Heart left ventricle (tissue), 13 donors: ENCODE results near the gene PRPS1.

Experiments
- POLR2A ChIP-seq, 2 donors: fragments of 450-650 bp; IDR thresholded peaks; one replicate each; pipeline ENCODE4 v1.6.1; 2017; ENCODE audit warnings: antibody characterized with exemption in 2 of 2, mild to moderate bottlenecking in 2 of 2, moderate library complexity in 2 of 2
- TF ChIP-seq, protein P1 (sequence below), 12 donors: fragments of 200-600 bp; sonication (generic) in 4 of 12; IDR thresholded peaks; one replicate each; pipeline versions ENCODE4 v1.5.0 to v1.8.0; 2018 to 2022; ENCODE audit warnings: antibody characterized with exemption in 12 of 12, mild to moderate bottlenecking in 5 of 12
- donor health status: ischemic (EF 13 %, LVEDD 7.1; RV severe dilation, severe dysfunction).
- donor health status: DM: no; HTN: yes; CAD: no.
- donor health status: DM: no; HTN: no; CAD: no.
- donor health status: ischemic (EF 25% LVEDD 6.9; RV normal size, moderate dysfunction).
- donor health status: ischemic (EF 25% LVEDD 5.7; RV mildly dilated, moderate dysfunction).
- donor health status: ischemic (EF 35%, LVEDD 5.7; RV mildly dilated, moderate dysfunction).
- donor health status: nonischemic (EF 11% LVEDD 7.7; RV severe dilation, severe dysfunction).
- donor health status: DM: yes; HTN: yes; CAD: no.
- donor health status: PGD.
- donor health status: ischemic (EF 29% LVEDD 5.4; RV normal size, mild dysfunction).
- donor health status: nonischemic (EF 23%, LVEDD 6.1; RV moderate dilation, normal function).

DNA sequence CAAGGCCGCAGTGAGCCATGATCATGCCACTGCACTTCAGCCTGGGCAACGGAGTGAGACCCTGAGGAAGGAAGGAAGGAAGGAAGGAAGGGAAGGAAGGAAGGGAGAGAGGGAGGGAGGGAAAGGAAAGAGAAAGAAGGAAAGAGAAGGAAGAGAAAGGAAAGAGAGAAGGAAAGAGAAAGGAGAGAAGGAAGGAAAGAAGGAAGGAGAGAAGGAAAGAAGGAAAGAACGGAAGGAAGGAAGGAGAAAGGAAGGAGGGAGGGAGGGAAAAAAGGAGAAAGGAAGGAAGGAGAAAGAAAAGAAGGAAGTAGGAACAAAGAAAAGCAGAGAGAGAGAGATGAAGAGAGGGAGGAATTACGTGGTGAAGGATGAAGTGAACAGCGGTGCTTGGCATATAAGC is 30.4 kb downstream of the PRPS1 start:
- TF ChIP-seq, protein P1, sequence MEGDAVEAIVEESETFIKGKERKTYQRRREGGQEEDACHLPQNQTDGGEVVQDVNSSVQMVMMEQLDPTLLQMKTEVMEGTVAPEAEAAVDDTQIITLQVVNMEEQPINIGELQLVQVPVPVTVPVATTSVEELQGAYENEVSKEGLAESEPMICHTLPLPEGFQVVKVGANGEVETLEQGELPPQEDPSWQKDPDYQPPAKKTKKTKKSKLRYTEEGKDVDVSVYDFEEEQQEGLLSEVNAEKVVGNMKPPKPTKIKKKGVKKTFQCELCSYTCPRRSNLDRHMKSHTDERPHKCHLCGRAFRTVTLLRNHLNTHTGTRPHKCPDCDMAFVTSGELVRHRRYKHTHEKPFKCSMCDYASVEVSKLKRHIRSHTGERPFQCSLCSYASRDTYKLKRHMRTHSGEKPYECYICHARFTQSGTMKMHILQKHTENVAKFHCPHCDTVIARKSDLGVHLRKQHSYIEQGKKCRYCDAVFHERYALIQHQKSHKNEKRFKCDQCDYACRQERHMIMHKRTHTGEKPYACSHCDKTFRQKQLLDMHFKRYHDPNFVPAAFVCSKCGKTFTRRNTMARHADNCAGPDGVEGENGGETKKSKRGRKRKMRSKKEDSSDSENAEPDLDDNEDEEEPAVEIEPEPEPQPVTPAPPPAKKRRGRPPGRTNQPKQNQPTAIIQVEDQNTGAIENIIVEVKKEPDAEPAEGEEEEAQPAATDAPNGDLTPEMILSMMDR (IDR thresholded peaks at IDR 0.05) = no peak
- TF ChIP-seq POLR2A (IDR thresholded peaks at IDR 0.05) = no peak
